CD4-positive, alpha-beta T cell (primary cell): ENCODE results near the gene TNIK. TPM values are rescaled to one million over a fixed set of nuclear protein-coding genes. Genes with fewer than 3 reads are reported as not detected.

Source experiments
- ATAC-seq: fragments of 200-7000 bp; cut with Tn5 transposase; one replicate; pipeline ENCODE4 v1.10.0; 2022; ENCODE audit warnings: mild to moderate bottlenecking; ENCODE audit not compliant: poor library complexity
- CTCF ChIA-PET: fragments of 350-600 bp; sonication (Branson Sonifier 250); formaldehyde crosslinking; loops from one replicate; lab custom pipeline; 2021; ENCODE audit warnings: antibody characterized with exemption, inconsistent platforms; lab: Charles Lee
- POLR2A ChIA-PET: fragments of 350-600 bp; sonication (Branson Sonifier 250); formaldehyde crosslinking; loops from one replicate; lab custom pipeline; 2021; ENCODE audit warnings: antibody characterized with exemption, inconsistent platforms; lab: Charles Lee
- DNase-seq, 14 experiments: peaks; one replicate each; pipeline ENCODE4 v3.0.0-alpha.2; 2013 to 2020; ENCODE audit warnings: mixed read lengths in 2 of 14
- H3K27ac ChIP-seq, 2 donors: one replicate each; pipeline versions ENCODE4 v1.5.1 to v1.7.0; 2013; ENCODE audit warnings: low read length in 2 of 2, low read depth in 1 of 2, mild to moderate bottlenecking in 1 of 2
- H3K27me3 ChIP-seq, 2 experiments: 1 replicate in 1 of 2; 2 replicates in 1 of 2; pipeline versions ENCODE4 v1.6.1 to v1.7.0; 2013; ENCODE audit warnings: low read length in 2 of 2, control low read depth in 1 of 2, mild to moderate bottlenecking in 1 of 2, moderate library complexity in 1 of 2; ENCODE audit not compliant: insufficient read depth in 2 of 2, control insufficient read depth in 1 of 2
- H3K36me3 ChIP-seq: one replicate; pipeline ENCODE4 v1.6.1; 2013; ENCODE audit warnings: low read length, control low read depth; ENCODE audit not compliant: insufficient read depth
- H3K4me1 ChIP-seq: one replicate; pipeline ENCODE4 v1.6.1; 2013; ENCODE audit warnings: low read length, control low read depth; ENCODE audit not compliant: insufficient read depth
- H3K4me3 ChIP-seq: one replicate; pipeline ENCODE4 v1.5.1; 2013; ENCODE audit warnings: mild to moderate bottlenecking, low read length, moderate library complexity
- H3K9me3 ChIP-seq, 2 experiments: 1 replicate in 1 of 2; 2 replicates in 1 of 2; pipeline versions ENCODE4 v1.6.1 to v1.7.0; 2013; ENCODE audit warnings: low read length in 2 of 2, mild to moderate bottlenecking in 2 of 2, control low read depth in 1 of 2, moderate library complexity in 1 of 2; ENCODE audit not compliant: control insufficient read depth in 1 of 2, insufficient read depth in 1 of 2
- H3K27ac Mint-ChIP-seq: one replicate; pipeline ENCODE4 v1.8.0; 2020; ENCODE audit warnings: mixed read lengths
- H3K27me3 Mint-ChIP-seq: one replicate; pipeline ENCODE4 v1.8.0; 2021; ENCODE audit warnings: mixed read lengths
- H3K36me3 Mint-ChIP-seq: one replicate; pipeline ENCODE4 v1.8.0; 2021; ENCODE audit warnings: low read depth, mixed read lengths
- H3K4me1 Mint-ChIP-seq: one replicate; pipeline ENCODE4 v1.8.0; 2021; ENCODE audit warnings: low read depth, mixed read lengths
- H3K4me3 Mint-ChIP-seq: one replicate; pipeline ENCODE4 v1.8.0; 2020; ENCODE audit warnings: mild to moderate bottlenecking, mixed read lengths
- H3K9me3 Mint-ChIP-seq: one replicate; pipeline ENCODE4 v1.8.0; 2020; ENCODE audit warnings: mixed read lengths
- intact Hi-C, 2 experiments: fragments of 100-400 bp; cut with DNase I in 1 of 2; cut with micrococcal nuclease in 1 of 2; formaldehyde crosslinking; loops; one replicate each; pipeline versions ENCODE4 v1.15.1 to v1.9.0; 2023 to 2025; cut with DNase I, micrococcal nuclease
- total RNA-seq, 174 experiments: library from RNA in 2 of 174; stranded (reverse) in 2 of 174; gene quantifications; one replicate each; pipeline ENCODE4 v1.2.3 and lab custom pipeline; 2021 to 2026
- TF ChIP-seq, protein P1 (sequence below): fragments of 200-600 bp; IDR thresholded peaks from one replicate; pipeline ENCODE4 v1.8.0; 2022; ENCODE audit warnings: antibody characterized with exemption, mild to moderate bottlenecking

The TNIK gene
- total RNA-seq, 2 experiments from 2014 or later, result 71.0 to 78.3 TPM

DNA sequence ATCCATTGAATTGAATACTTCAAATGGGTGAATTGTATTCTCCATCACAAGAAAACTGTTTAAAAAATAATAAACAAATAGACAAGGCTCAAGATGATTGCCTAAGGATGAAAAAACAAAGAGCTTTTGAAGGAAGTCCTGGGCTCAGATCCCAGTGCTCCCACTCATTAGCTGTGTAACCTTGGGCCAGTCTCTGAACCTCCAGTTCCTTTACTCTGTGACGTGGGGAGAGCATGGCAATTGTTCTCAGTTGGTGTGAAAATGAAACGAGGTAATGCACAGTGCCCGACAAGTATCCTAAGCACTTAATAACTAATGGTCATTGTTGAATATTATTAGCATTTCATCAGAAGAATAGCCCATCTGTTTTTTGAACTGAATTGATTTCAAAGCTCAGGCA, 40.7 kb downstream of the TNIK start:
- no peak overlapping the region for H3K4me3 ChIP-seq
- TF ChIP-seq, protein P1, sequence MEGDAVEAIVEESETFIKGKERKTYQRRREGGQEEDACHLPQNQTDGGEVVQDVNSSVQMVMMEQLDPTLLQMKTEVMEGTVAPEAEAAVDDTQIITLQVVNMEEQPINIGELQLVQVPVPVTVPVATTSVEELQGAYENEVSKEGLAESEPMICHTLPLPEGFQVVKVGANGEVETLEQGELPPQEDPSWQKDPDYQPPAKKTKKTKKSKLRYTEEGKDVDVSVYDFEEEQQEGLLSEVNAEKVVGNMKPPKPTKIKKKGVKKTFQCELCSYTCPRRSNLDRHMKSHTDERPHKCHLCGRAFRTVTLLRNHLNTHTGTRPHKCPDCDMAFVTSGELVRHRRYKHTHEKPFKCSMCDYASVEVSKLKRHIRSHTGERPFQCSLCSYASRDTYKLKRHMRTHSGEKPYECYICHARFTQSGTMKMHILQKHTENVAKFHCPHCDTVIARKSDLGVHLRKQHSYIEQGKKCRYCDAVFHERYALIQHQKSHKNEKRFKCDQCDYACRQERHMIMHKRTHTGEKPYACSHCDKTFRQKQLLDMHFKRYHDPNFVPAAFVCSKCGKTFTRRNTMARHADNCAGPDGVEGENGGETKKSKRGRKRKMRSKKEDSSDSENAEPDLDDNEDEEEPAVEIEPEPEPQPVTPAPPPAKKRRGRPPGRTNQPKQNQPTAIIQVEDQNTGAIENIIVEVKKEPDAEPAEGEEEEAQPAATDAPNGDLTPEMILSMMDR, result no peak
- H3K4me1 Mint-ChIP-seq, result peaks cover 72% of the 10 kb centered on the region
- H3K36me3 ChIP-seq, result no peaks in the 10 kb centered on the region
- no peak overlapping the region for H3K27ac ChIP-seq
- no peaks in the 10 kb centered on the region for H3K27me3 Mint-ChIP-seq
- DNase-seq (no peak), ATAC-seq (no peak)
- H3K9me3 Mint-ChIP-seq, result peaks cover 2% of the 10 kb centered on the region
- intact Hi-C loops, result no loop called here
- no peak overlapping the region for H3K27ac Mint-ChIP-seq
- H3K27me3 ChIP-seq, result no peaks in the 10 kb centered on the region
- H3K4me3 Mint-ChIP-seq, result no peak overlapping the region
- CTCF ChIA-PET, result no interaction called here
- POLR2A ChIA-PET, result interaction anchor here (0.6 to 1.1 kb wide), 4 partner anchors 9 to 171 kb away, joined by 3 to 5 read pairs (median 3); partner anchors contain the start of gene TNIK
- peaks cover 3% of the 10 kb centered on the region for H3K4me1 ChIP-seq
- H3K36me3 Mint-ChIP-seq, result peaks cover 14% of the 10 kb centered on the region
- no peaks in the 10 kb centered on the region for H3K9me3 ChIP-seq

DNA sequence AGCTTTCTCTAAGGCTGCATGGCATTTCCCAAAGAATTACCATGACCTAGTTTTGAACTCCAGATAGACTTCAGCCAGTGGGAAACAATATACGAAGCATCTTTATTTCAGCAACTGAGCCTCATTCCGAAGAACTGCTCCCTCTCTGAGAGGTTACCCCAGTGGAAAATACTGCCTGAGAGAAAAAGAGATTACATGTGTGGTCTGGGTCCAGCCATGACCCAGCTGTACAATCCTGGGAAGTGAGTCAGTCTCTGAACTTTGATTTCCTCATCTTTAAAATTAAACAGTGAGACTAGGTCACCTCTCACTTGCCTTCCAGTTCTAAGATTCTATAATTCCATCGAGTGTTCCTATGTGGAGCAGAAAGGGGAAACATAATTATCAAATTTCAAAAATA, 42.4 kb downstream of the TNIK start:
- intact Hi-C loops, result no loop called here
- no peaks in the 10 kb centered on the region for H3K9me3 ChIP-seq
- peaks cover 3% of the 10 kb centered on the region for H3K4me1 ChIP-seq
- H3K4me3 Mint-ChIP-seq, result no peak overlapping the region
- H3K27me3 ChIP-seq, result no peaks in the 10 kb centered on the region
- no peak overlapping the region for H3K27ac ChIP-seq
- H3K4me1 Mint-ChIP-seq, result peaks cover 79% of the 10 kb centered on the region
- ChIA-PET POLR2A (no interaction called here), CTCF (interaction anchor here (1.3 kb wide), 1 partner anchor 16 kb away, joined by 3 read pairs; no protein-coding TSS in a partner anchor)
- no peak for ATAC-seq
- H3K4me3 ChIP-seq, result no peak overlapping the region
- peaks cover 11% of the 10 kb centered on the region for H3K36me3 Mint-ChIP-seq
- no peak for DNase-seq
- H3K27ac Mint-ChIP-seq, result no peak overlapping the region
- H3K9me3 Mint-ChIP-seq, result no peaks in the 10 kb centered on the region
- H3K36me3 ChIP-seq, result no peaks in the 10 kb centered on the region
- H3K27me3 Mint-ChIP-seq, result no peaks in the 10 kb centered on the region
- TF ChIP-seq, protein P1, result no peak

DNA sequence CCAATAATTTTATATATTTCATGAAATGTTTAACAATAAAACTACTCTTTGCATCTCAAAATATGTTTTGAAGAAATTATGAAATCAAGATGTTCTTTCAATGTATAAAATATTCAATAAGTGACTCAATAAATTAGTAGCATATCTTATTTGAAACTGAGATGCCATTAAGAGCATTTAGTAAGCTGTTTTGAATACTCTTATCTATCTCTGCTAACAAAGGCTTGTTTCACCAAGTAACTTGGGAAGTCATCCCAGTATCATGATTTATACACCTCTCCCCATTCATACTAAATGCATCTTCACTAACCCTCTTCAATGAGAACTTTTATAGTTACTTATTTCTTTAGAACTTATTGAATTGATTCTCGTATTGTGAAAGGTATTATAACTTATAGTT, 43.1 kb downstream of the TNIK start:
- Histone ChIP-seq H3K4me1 (peaks cover 3% of the 10 kb centered on the region), H3K27me3 (no peaks in the 10 kb centered on the region), H3K4me3 (no peak overlapping the region), H3K27ac (no peak overlapping the region), H3K9me3 (no peaks in the 10 kb centered on the region), H3K36me3 (no peaks in the 10 kb centered on the region)
- CTCF ChIA-PET, result interaction anchor here (1.3 kb wide), 1 partner anchor 16 kb away, joined by 3 read pairs; no protein-coding TSS in a partner anchor
- no peak overlapping the region for H3K4me3 Mint-ChIP-seq
- H3K27me3 Mint-ChIP-seq, result no peaks in the 10 kb centered on the region
- intact Hi-C loops, result no loop called here
- peaks cover 8% of the 10 kb centered on the region for H3K36me3 Mint-ChIP-seq
- ATAC-seq (no peak), DNase-seq (no peak)
- H3K4me1 Mint-ChIP-seq, result peaks cover 83% of the 10 kb centered on the region
- no peaks in the 10 kb centered on the region for H3K9me3 Mint-ChIP-seq
- H3K27ac Mint-ChIP-seq, result no peak overlapping the region
- TF ChIP-seq, protein P1, result no peak
- POLR2A ChIA-PET, result no interaction called here
